ENCODE data around the gene PAF1.

- peak; percentile 49; the same call in 1 of the 2 replicates for TF ChIP-seq POLR2AphosphoS5 (IDR thresholded peaks at IDR 0.05; ENCODE audit: low read depth, low read length)
- peak; percentile 66 for TF ChIP-seq POLR2A (IDR thresholded peaks at IDR 0.05; ENCODE audit: low read depth, low read length)
- 0 out of 2 replicates have a peak, but pooled peaks have one; percentile 45 for TF ChIP-seq TAF1 (IDR thresholded peaks at IDR 0.05; ENCODE audit: borderline replicate concordance, low read depth, low read length)
These were observed 11.7 kb upstream of the PAF1 start for GRCh38 chr19:39402346-39403300.
